OCI-LY7 (cell line): ENCODE measurements around the gene IMPACT. TPM values are rescaled to one million over a fixed set of nuclear protein-coding genes. Genes with fewer than 3 reads are reported as not detected.

Source experiments
- BruUV-seq: library from RNA; stranded (reverse); fragments of 400-500 nt; replicated peaks from 2 replicates; lab custom pipeline; 2021; lab: Mats Ljungman, UMichigan
- CTCF ChIA-PET: fragments of 300-600 bp; sonication (Branson Sonifier 250); formaldehyde crosslinking; loops from one replicate; lab custom pipeline; 2022; ENCODE audit warnings: antibody characterized with exemption; ENCODE audit not compliant: unreplicated experiment; lab: Charles Lee
- POLR2A ChIA-PET: fragments of 300-600 bp; sonication (Branson Sonifier 250); formaldehyde crosslinking; loops from one replicate; lab custom pipeline; 2022; ENCODE audit warnings: antibody characterized with exemption; lab: Charles Lee
- DNase-seq: peaks from one replicate; pipeline ENCODE4 v3.0.0-alpha.2; 2015; ENCODE audit warnings: low spot score
- H2AFZ ChIP-seq: fragments of 200-600 bp; sonication (generic), shearing (Covaris generic); 2 replicates; pipeline ENCODE4 v1.6.1; 2014; ENCODE audit warnings: mild to moderate bottlenecking, antibody characterized with exemption, low read length, moderate library complexity
- H3K27ac ChIP-seq: fragments of 200-600 bp; sonication (generic); 2 replicates; pipeline ENCODE4 v1.5.1; 2014; ENCODE audit warnings: mixed run types, low read depth, mild to moderate bottlenecking, moderate library complexity, low read length, inconsistent platforms; ENCODE audit not compliant: poor library complexity, severe bottlenecking
- H3K36me3 ChIP-seq: fragments of 200-600 bp; sonication (generic); 2 replicates; pipeline ENCODE4 v1.6.1; 2014; ENCODE audit warnings: mild to moderate bottlenecking, antibody characterized with exemption, low read length, moderate library complexity, mixed read lengths; ENCODE audit not compliant: insufficient read depth
- H3K4me1 ChIP-seq: fragments of 200-600 bp; sonication (generic); 2 replicates; pipeline ENCODE4 v1.5.1; 2014; ENCODE audit warnings: mild to moderate bottlenecking, low read length; ENCODE audit not compliant: insufficient read depth, poor library complexity, severe bottlenecking
- H3K4me2 ChIP-seq: fragments of 200-600 bp; sonication (generic); 2 replicates; pipeline ENCODE4 v1.6.1; 2014; ENCODE audit warnings: mild to moderate bottlenecking, low read length
- H3K4me3 ChIP-seq: fragments of 200-600 bp; sonication (generic); 2 replicates; pipeline ENCODE4 v1.5.1; 2014; ENCODE audit warnings: mild to moderate bottlenecking, low read depth, low read length; ENCODE audit not compliant: poor library complexity, severe bottlenecking
- H3K79me2 ChIP-seq: fragments of 200-600 bp; sonication (generic); 2 replicates; pipeline ENCODE4 v1.6.1; 2016; ENCODE audit warnings: low read depth, mild to moderate bottlenecking, low read length, moderate library complexity, mixed read lengths; ENCODE audit not compliant: insufficient read depth
- H3K9me2 ChIP-seq: fragments of 200-600 bp; sonication (generic); 2 replicates; pipeline ENCODE4 v1.6.1; 2016; ENCODE audit warnings: mild to moderate bottlenecking, low read length, mixed read lengths; ENCODE audit not compliant: insufficient read depth
- H3K9me3 ChIP-seq: fragments of 200-600 bp; sonication (generic); 2 replicates; pipeline ENCODE4 v1.6.1; 2014; ENCODE audit warnings: mild to moderate bottlenecking, mixed run types, low read length, mixed read lengths
- H4K20me1 ChIP-seq: fragments of 200-600 bp; sonication (generic); 2 replicates; pipeline ENCODE4 v1.6.1; 2014; ENCODE audit warnings: mild to moderate bottlenecking, antibody characterized with exemption, low read length, moderate library complexity, mixed read lengths; ENCODE audit not compliant: insufficient read depth
- CTCF ChIP-seq: fragments of 200-600 bp; sonication (generic); conservative IDR thresholded peaks from 2 replicates; pipeline ENCODE4 v1.5.1; 2014; ENCODE audit warnings: mild to moderate bottlenecking, antibody characterized with exemption, low read length, moderate library complexity, mixed read lengths
- EZH2phosphoT487 ChIP-seq: fragments of 200-600 bp; sonication (generic); IDR thresholded peaks from 2 replicates; pipeline ENCODE4 v1.6.1; 2018; ENCODE audit warnings: low read depth, borderline replicate concordance, mild to moderate bottlenecking, mixed run types, antibody characterized with exemption, low read length, moderate library complexity, mixed read lengths
- intact Hi-C: fragments of 100-400 bp; cut with micrococcal nuclease; formaldehyde crosslinking; loops from one replicate; pipeline ENCODE4 v1.10.0; 2022; ENCODE audit not compliant: unreplicated experiment
- total RNA-seq, 2 experiments: library from RNA; depleted of rRNA in 1 of 2; stranded (reverse); fragments of >200 nt in 1 of 2; shearing (Covaris generic) in 1 of 2; gene quantifications; 2 replicates each; pipeline ENCODE4 v1.2.3, GENCODE V29; 2014 to 2022

The IMPACT gene
- total RNA-seq, 2 experiments from 2014 or later = not detected

GRCh38 chr18:24446953-24447538, 20.6 kb downstream of the IMPACT start:
- H2AFZ ChIP-seq = no peak overlapping the region
- H4K20me1 ChIP-seq = no peaks in the 10 kb centered on the region
- TF ChIP-seq EZH2phosphoT487 (no peak), CTCF (peak; percentile 49)
- intact Hi-C loops = no loop called here
- H3K36me3 ChIP-seq = no peaks in the 10 kb centered on the region
- no peaks in the 10 kb centered on the region for H3K79me2 ChIP-seq
- no peaks in the 10 kb centered on the region for H3K9me2 ChIP-seq
- POLR2A ChIA-PET = interaction anchor here (0.5 to 0.9 kb wide), 3 partner anchors 12 to 1404 kb away, joined by 3 to 5 read pairs (median 3); no protein-coding TSS in a partner anchor
- CTCF ChIA-PET = interaction anchor here (0.7 to 2.3 kb wide), 3 partner anchors 9 to 45 kb away, joined by 3 to 11 read pairs (median 4); no protein-coding TSS in a partner anchor
- H3K4me1 ChIP-seq = no peaks in the 10 kb centered on the region
- no peak overlapping the region for H3K27ac ChIP-seq
- no TSS peak for BruUV-seq
- no peaks in the 10 kb centered on the region for H3K9me3 ChIP-seq
- peak; percentile 3 for DNase-seq
- no peak overlapping the region for H3K4me2 ChIP-seq
- H3K4me3 ChIP-seq = no peak overlapping the region

GRCh38 chr18:24447961-24448360, 21.5 kb downstream of the IMPACT start:
- DNase-seq = no peak
- Histone ChIP-seq H3K27ac (no peak overlapping the region), H3K4me2 (no peak overlapping the region), H3K9me2 (no peaks in the 10 kb centered on the region), H3K9me3 (no peaks in the 10 kb centered on the region), H3K4me1 (no peaks in the 10 kb centered on the region), H4K20me1 (no peaks in the 10 kb centered on the region), H2AFZ (no peak overlapping the region), H3K36me3 (no peaks in the 10 kb centered on the region), H3K79me2 (no peaks in the 10 kb centered on the region), H3K4me3 (no peak overlapping the region)
- BruUV-seq = no TSS peak
- ChIA-PET POLR2A (interaction anchor here (0.7 kb wide), 1 partner anchor 23 kb away, joined by 4 read pairs; no protein-coding TSS in a partner anchor), CTCF (interaction anchor here (2.3 kb wide), 1 partner anchor 41 kb away, joined by 11 read pairs; no protein-coding TSS in a partner anchor)
- intact Hi-C loops = no loop called here
- TF ChIP-seq EZH2phosphoT487 (no peak), CTCF (no peak)

GRCh38 chr18:24456549-24456948, 30.1 kb downstream of the IMPACT start:
- CTCF ChIA-PET = no interaction called here

More at GRCh38 chr18:24456549-24456948, 30.1 kb downstream of the IMPACT start:
- Histone ChIP-seq H3K27ac (no peak overlapping the region), H3K4me1 (no peaks in the 10 kb centered on the region), H3K79me2 (no peaks in the 10 kb centered on the region), H3K9me2 (no peaks in the 10 kb centered on the region), H4K20me1 (no peaks in the 10 kb centered on the region), H3K4me2 (no peak overlapping the region), H2AFZ (no peak overlapping the region), H3K36me3 (no peaks in the 10 kb centered on the region), H3K9me3 (no peaks in the 10 kb centered on the region), H3K4me3 (no peak overlapping the region)
- TF ChIP-seq EZH2phosphoT487 (no peak), CTCF (no peak)
- no peak for DNase-seq
- POLR2A ChIA-PET = interaction anchor here (0.5 kb wide), 1 partner anchor 41 kb away, joined by 4 read pairs; no protein-coding TSS in a partner anchor
- intact Hi-C loops = no loop called here
- no TSS peak for BruUV-seq
